Measurements from ENCODE around the gene FAM131A. TPM values are rescaled to one million over a fixed set of nuclear protein-coding genes. Genes with fewer than 3 reads are reported as not detected.
A peak's percentile ranks its signal among the peaks of the same experiment; 100 is the strongest.

FAM131A gene
- total RNA-seq = 17.2 and 20.6 TPM in 2 replicates

DNA sequence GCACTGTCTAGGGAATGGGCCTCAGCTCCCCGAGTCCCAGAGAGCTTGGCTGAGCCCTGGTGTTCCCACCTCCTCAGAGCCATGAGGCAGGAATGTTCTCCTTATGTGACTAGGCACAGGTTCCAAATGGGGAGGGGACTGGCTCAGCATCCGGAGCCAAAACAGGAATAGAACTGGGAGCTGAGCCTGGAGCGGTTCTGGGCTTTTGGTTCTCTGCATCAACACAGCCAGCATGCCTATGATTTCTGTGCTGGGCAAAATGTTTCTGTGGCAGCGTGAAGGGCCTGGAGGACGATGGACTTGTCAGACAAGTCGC lies at the start of gene FAM131A:
TSS of gene FAM131A (plus strand) at position 202 of the 316 bp plus-strand sequence. CDS start at position 233, 31 bp downstream.

DNA sequence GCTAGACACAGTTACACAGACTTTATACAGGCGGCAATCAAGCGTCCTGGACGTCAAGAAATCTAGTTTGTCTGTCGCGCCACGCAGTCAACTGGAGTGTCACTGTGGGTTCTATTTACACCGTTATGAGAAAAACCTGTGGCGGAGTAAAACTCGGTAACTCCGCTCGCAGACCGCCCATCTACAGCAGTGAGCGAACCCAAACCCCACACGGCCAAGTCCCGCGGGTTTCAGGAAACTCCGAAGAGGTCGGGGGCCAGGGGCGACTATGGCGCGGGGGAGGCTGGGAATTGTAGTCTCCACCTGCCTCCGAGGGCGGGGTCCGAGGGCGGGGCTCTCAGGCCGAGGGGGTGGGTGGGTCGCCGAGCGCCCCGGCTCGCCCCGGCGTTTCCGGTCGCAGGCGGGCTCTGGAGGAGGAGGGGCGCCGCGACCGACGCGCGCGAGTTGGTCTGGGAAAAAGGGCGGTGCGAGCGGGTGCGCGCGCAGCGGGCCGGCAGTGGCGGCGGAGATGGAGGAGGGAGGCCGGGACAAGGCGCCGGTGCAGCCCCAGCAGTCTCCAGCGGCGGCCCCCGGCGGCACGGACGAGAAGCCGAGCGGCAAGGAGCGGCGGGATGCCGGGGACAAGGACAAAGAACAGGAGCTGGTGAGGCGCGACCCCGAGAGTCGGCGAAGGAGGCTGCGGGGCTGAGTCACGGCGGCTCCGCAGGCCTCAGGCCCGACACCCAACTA lies 38.5 kb upstream of the FAM131A start, which contains the start of gene PSMD2:
TSS of gene PSMD2 (plus strand) at position 483 of the 729 bp plus-strand sequence. CDS start at position 509, 26 bp downstream.

GRCh38 chr3:184314363-184314699 lies 23.1 kb upstream of the FAM131A start, which contains the start of gene EIF4G1:
EIF4G1 (plus strand) TSS chr3:184314606; CDS start chr3:184315797, 1,191 bp downstream.

GRCh38 chr3:184361532-184361931 lies 24.1 kb downstream of the FAM131A start, which contains the start of the genes CLCN2 and POLR2H:
CLCN2 (minus strand) TSS chr3:184361605; CDS start chr3:184361479, 126 bp downstream.
POLR2H (plus strand) TSS chr3:184361710; CDS start chr3:184363493, 1,783 bp downstream.

GRCh38 chr3:184377882-184378445 lies 40.6 kb downstream of the FAM131A start, which contains the start of gene THPO:
THPO (minus strand) TSS chr3:184378207; CDS start chr3:184376259, 1,948 bp downstream.

DNA sequence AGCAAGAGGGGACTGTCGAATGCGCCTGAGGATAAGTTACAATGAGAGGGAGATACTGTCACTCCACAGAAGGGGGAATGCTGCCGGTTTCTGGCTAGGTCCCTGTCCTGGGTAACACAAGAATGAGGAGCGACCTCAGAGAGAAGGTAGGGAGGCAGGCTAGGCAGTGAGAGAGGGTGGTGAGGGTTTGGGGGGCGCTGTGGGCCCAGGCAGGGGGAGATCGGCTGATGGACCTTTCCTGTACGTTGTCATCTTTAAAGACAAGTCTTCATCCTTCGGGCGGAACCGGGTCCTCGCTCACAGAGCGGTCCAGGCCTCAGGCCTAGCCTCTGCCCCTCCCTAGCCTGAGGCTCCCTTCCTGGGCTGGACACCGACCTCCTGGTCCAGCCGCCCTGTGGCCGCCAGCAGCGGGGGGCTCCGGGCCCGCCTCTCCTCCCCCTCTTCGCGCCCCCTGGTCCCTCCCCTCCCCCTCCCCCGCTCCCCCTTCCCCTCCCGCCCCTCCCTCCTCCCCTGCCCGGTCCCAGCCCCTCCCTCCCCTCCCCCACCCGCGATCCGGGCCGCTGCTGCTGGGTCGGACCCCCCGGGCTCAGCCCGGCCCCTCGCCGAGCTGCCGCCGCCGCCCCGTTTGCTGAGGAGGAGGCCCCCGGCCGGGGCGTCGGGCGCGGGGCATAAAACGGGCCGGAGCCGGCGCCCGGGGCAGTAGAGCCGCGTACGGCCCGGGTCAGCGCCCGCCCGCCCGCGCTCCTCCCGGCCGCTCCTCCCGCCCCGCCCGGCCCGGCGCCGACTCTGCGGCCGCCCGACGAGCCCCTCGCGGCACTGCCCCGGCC lies 42.2 kb downstream of the FAM131A start, which contains the start of gene CHRD:
TSS of gene CHRD (plus strand) at position 697 of the 827 bp plus-strand sequence. CDS start 265 bp downstream, outside the sequence.

Small RNAs within 50 kb of the gene (small RNA-seq; reads per million reads assigned to genes)
- 664 reads per million, percentile 99 among the genes with 10 or more reads in this experiment for gene SNORD66

Other genes starting within 250 kb of the FAM131A start
- gene HTR3E, start 240.5 kb upstream of the FAM131A start, total RNA-seq = not detected in 2 replicates
- gene EIF2B5, start 202.2 kb upstream of the FAM131A start, total RNA-seq = 26.1 and 34.2 TPM in 2 replicates
- 22.8 and 28.5 TPM in 2 replicates for gene DVL3, start 182.2 kb upstream of the FAM131A start, total RNA-seq
- gene AP2M1, start 162.7 kb upstream of the FAM131A start, total RNA-seq = 359 and 374 TPM in 2 replicates
- gene ABCF3, start 151.4 kb upstream of the FAM131A start, total RNA-seq = 34.6 and 38.2 TPM in 2 replicates
- gene VWA5B2, start 108.0 kb upstream of the FAM131A start, total RNA-seq = not detected in 2 replicates
- 49.3 and 56.6 TPM in 2 replicates for gene ALG3, start 88.6 kb upstream of the FAM131A start, total RNA-seq
- gene EEF1AKMT4, start 87.9 kb upstream of the FAM131A start, total RNA-seq = 5.5 and 5.7 TPM in 2 replicates
- gene CAMK2N2, start 76.0 kb upstream of the FAM131A start, total RNA-seq = not detected in 2 replicates
- not detected in 2 replicates for gene ECE2, start 61.6 kb upstream of the FAM131A start, total RNA-seq
- gene PSMD2, start 38.4 kb upstream of the FAM131A start, total RNA-seq = 300 and 404 TPM in 2 replicates
- 215 and 293 TPM in 2 replicates for gene EIF4G1, start 23.0 kb upstream of the FAM131A start, total RNA-seq
- gene CLCN2, start 24.0 kb downstream of the FAM131A start, total RNA-seq = 5.1 and 5.5 TPM in 2 replicates
- 60.4 and 80.8 TPM in 2 replicates for gene POLR2H, start 24.1 kb downstream of the FAM131A start, total RNA-seq
- under 0.01 and 0.37 TPM in 2 replicates for gene THPO, start 40.6 kb downstream of the FAM131A start, total RNA-seq
- 0.20 and 1.8 TPM in 2 replicates for gene CHRD, start 42.5 kb downstream of the FAM131A start, total RNA-seq
- 1.4 and 1.8 TPM in 2 replicates for gene EPHB3, start 224.2 kb downstream of the FAM131A start, total RNA-seq